Endothelial cell of umbilical vein (primary cell): ENCODE data around the gene ZNF319. TPM values are rescaled to one million over a fixed set of nuclear protein-coding genes. Genes with fewer than 3 reads are reported as not detected.

ENCODE experiments used
- BruUV-seq: library from RNA; stranded (reverse); fragments of 400-500 nt; replicated peaks from 2 replicates; lab custom pipeline; 2021; lab: Mats Ljungman, UMichigan
- CTCF ChIA-PET: fragments of 300-600, 350-600 bp; sonication (Branson Sonifier 250); formaldehyde crosslinking; loops from one replicate; lab custom pipeline; 2021; ENCODE audit warnings: antibody characterized with exemption, inconsistent platforms; lab: Charles Lee
- POLR2A ChIA-PET: fragments of 300-600, 350-600 bp; sonication (Branson Sonifier 250); formaldehyde crosslinking; loops from one replicate; lab custom pipeline; 2021; ENCODE audit warnings: antibody characterized with exemption, inconsistent platforms; lab: Charles Lee
- DNase-seq: peaks from one replicate; pipeline ENCODE4 v3.0.0-alpha.2; 2011; ENCODE audit warnings: low read depth, low spot score
- FAIRE-seq: peaks from 2 replicates; lab custom pipeline; 2011; peaks lifted over from hg19 to GRCh38; lab: Jason Lieb, UNC
- H2AFZ ChIP-seq: 2 replicates; pipeline ENCODE4 v1.6.0; 2012; ENCODE audit warnings: low read depth, low read length, control low read depth, inconsistent platforms
- H3K27ac ChIP-seq: 2 replicates; pipeline ENCODE4 v1.5.1; 2011; ENCODE audit warnings: low read depth, mild to moderate bottlenecking, control low read depth, low read length, moderate library complexity; ENCODE audit not compliant: insufficient read depth
- H3K27me3 ChIP-seq, 2 experiments: 2 replicates each; pipeline versions ENCODE4 v1.6.0 to v1.6.1; 2011; ENCODE audit warnings: low read length in 2 of 2, mixed read lengths in 1 of 2; ENCODE audit not compliant: control insufficient read depth in 2 of 2, insufficient read depth in 2 of 2
- H3K36me3 ChIP-seq, 2 experiments: 2 replicates in 1 of 2; 3 replicates in 1 of 2; pipeline ENCODE4 v1.5.1; 2011; ENCODE audit warnings: low read length in 2 of 2, mild to moderate bottlenecking in 1 of 2, moderate library complexity in 1 of 2; ENCODE audit not compliant: control insufficient read depth in 2 of 2, insufficient read depth in 2 of 2; ENCODE audit errors: extremely low read depth in 1 of 2
- H3K4me1 ChIP-seq: 3 replicates; pipeline ENCODE4 v1.5.1; 2011; ENCODE audit warnings: mild to moderate bottlenecking, low read length; ENCODE audit not compliant: control insufficient read depth, insufficient read depth; ENCODE audit errors: extremely low read depth
- H3K4me2 ChIP-seq: 2 replicates; pipeline ENCODE4 v1.6.1; 2011; ENCODE audit warnings: low read length, control low read depth, mixed read lengths; ENCODE audit not compliant: insufficient read depth
- H3K4me3 ChIP-seq, 3 experiments: fragments of 200-600 bp in 1 of 3; sonication (generic), shearing (Covaris generic) in 1 of 3; replicated peaks in 1 of 3; 2 replicates each; pipeline ENCODE4 v1.5.1; 2011 to 2016; ENCODE audit warnings: control low read depth in 3 of 3, low read length in 3 of 3, mild to moderate bottlenecking in 2 of 3, inconsistent platforms in 1 of 3, low read depth in 1 of 3, moderate library complexity in 1 of 3; ENCODE audit not compliant: insufficient read depth in 1 of 3
- H3K79me2 ChIP-seq: 2 replicates; pipeline ENCODE4 v1.6.0; 2012; ENCODE audit warnings: low read length, inconsistent platforms; ENCODE audit not compliant: control insufficient read depth, insufficient read depth
- H3K9ac ChIP-seq: replicated peaks from 2 replicates; pipeline ENCODE3; 2011; ENCODE audit warnings: low read length, control low read depth; ENCODE audit not compliant: insufficient read depth; ENCODE audit errors: extremely low read depth
- H3K9me1 ChIP-seq: replicated peaks from 3 replicates; pipeline ENCODE4 v1.6.0; 2011; ENCODE audit warnings: mild to moderate bottlenecking, low read length; ENCODE audit not compliant: control insufficient read depth, insufficient read depth; ENCODE audit errors: extremely low read depth
- H3K9me3 ChIP-seq: replicated peaks from 2 replicates; pipeline ENCODE4 v1.5.1; 2012; ENCODE audit warnings: low read length, inconsistent platforms; ENCODE audit not compliant: control insufficient read depth, insufficient read depth
- H4K20me1 ChIP-seq: replicated peaks from 2 replicates; pipeline ENCODE3; 2011; ENCODE audit warnings: mild to moderate bottlenecking, low read length; ENCODE audit not compliant: control insufficient read depth, insufficient read depth; ENCODE audit errors: extremely low read depth
- CTCF ChIP-seq, 2 donors: IDR thresholded peaks; 1 replicate in 1 of 2; 2 replicates in 1 of 2; pipeline ENCODE4 v1.5.1; 2011; ENCODE audit warnings: low read length in 2 of 2, mild to moderate bottlenecking in 2 of 2, moderate library complexity in 2 of 2, control low read depth in 1 of 2, inconsistent platforms in 1 of 2, low read depth in 1 of 2; ENCODE audit not compliant: insufficient read depth in 1 of 2; ENCODE audit errors: extremely low read depth in 1 of 2
- EZH2 ChIP-seq: IDR thresholded peaks from 2 replicates; pipeline ENCODE4 v1.6.1; 2012; ENCODE audit warnings: borderline replicate concordance, low read depth, mild to moderate bottlenecking, moderate library complexity, low read length, inconsistent platforms; ENCODE audit not compliant: severe bottlenecking
- FOS ChIP-seq: IDR thresholded peaks from 2 replicates; pipeline ENCODE4 v1.6.1; 2011; ENCODE audit warnings: mild to moderate bottlenecking, low read length, moderate library complexity, borderline replicate concordance; ENCODE audit not compliant: insufficient read depth
- GATA2 ChIP-seq: IDR thresholded peaks from 2 replicates; pipeline ENCODE4 v1.7.0; 2011; ENCODE audit warnings: low read depth, mild to moderate bottlenecking, moderate library complexity, mixed read lengths, low read length; ENCODE audit not compliant: insufficient read length, insufficient read depth
- JUN ChIP-seq: IDR thresholded peaks from 2 replicates; pipeline ENCODE4 v1.6.1; 2011; ENCODE audit warnings: borderline replicate concordance, low read depth; ENCODE audit not compliant: insufficient read length, insufficient read depth
- MAX ChIP-seq: IDR thresholded peaks from 2 replicates; pipeline ENCODE4 v1.6.1; 2011; ENCODE audit not compliant: insufficient read depth, insufficient read length
- MYC ChIP-seq: IDR thresholded peaks from one replicate; pipeline ENCODE4 v1.6.1; 2011; ENCODE audit warnings: mild to moderate bottlenecking, low read depth, low read length
- POLR2A ChIP-seq: IDR thresholded peaks from 2 replicates; pipeline ENCODE4 v1.6.1; 2012; ENCODE audit warnings: low read depth, mild to moderate bottlenecking, control low read depth, low read length
- POLR2AphosphoS5 ChIP-seq: IDR thresholded peaks from 2 replicates; pipeline ENCODE4 v1.6.1; 2012; ENCODE audit warnings: low read depth, mild to moderate bottlenecking, control low read depth, low read length, moderate library complexity; ENCODE audit not compliant: insufficient read depth
- dilution Hi-C: fragments of 300-500 bp; cut with MboI; formaldehyde crosslinking; loops from one replicate; pipeline ENCODE4 v1.15.0; 2019; ENCODE audit warnings: low sequenced_read_pairs; ENCODE audit not compliant: extremely low pct_ligation_motif_present
- intact Hi-C: fragments of 100-400 bp; cut with micrococcal nuclease; formaldehyde crosslinking; loops from one replicate; pipeline ENCODE4 v1.10.0; 2022
- polyA plus RNA-seq, 4 experiments: library from polyadenylated mRNA; depleted of rRNA in 3 of 4; stranded (reverse) in 3 of 4; unstranded in 1 of 4; fragments of >200 nt; gene quantifications; 2 replicates each; pipeline versions ENCODE4 v1.2.1 to v1.2.3, GENCODE V29; 2011 to 2012; ENCODE audit warnings: missing spikeins in 1 of 4
- total RNA-seq: library from RNA; stranded (reverse); gene quantifications from 2 replicates; pipeline ENCODE4 v1.2.3, GENCODE V29; 2021

ZNF319 gene
- total and polyA plus RNA-seq, 2 donors (not counting 3 experiments of a cell fraction or from before 2014, with no cell fraction given) = 5.4 to 9.9 TPM

GRCh38 chr16:57952909-57953308, 47.6 kb downstream of the ZNF319 start:
- BruUV-seq = no TSS peak

More at GRCh38 chr16:57952909-57953308, 47.6 kb downstream of the ZNF319 start:
- no peaks in the 10 kb centered on the region for H3K9me3 ChIP-seq
- DNase-seq = no peak
- TF ChIP-seq POLR2A (no peak), FOS (no peak), EZH2 (no peak), MAX (no peak), CTCF (IDR thresholded peaks at IDR 0.05; ENCODE audit: extremely low read depth in 1 of 2, insufficient read depth in 1 of 2, low read depth in 1 of 2, low read length in 2 of 2) (no peak), GATA2 (no peak), POLR2AphosphoS5 (no peak), JUN (no peak), MYC (no peak)
- no peak overlapping the region for H2AFZ ChIP-seq
- no peak overlapping the region for H3K4me3 ChIP-seq
- H3K9me1 ChIP-seq = no peaks in the 10 kb centered on the region
- H3K27ac ChIP-seq = no peak overlapping the region
- no peak overlapping the region for H3K9ac ChIP-seq
- dilution Hi-C loops = no loop called here
- no peaks in the 10 kb centered on the region for H3K36me3 ChIP-seq
- intact Hi-C loops = no loop called here
- POLR2A ChIA-PET = no interaction called here
- no peak for FAIRE-seq
- H3K27me3 ChIP-seq = no peaks in the 10 kb centered on the region
- H3K4me2 ChIP-seq = no peak overlapping the region
- H4K20me1 ChIP-seq = no peaks in the 10 kb centered on the region
- H3K4me1 ChIP-seq = no peaks in the 10 kb centered on the region
- CTCF ChIA-PET = interaction anchor here (1.7 kb wide), 1 partner anchor 230 kb away, joined by 4 read pairs; no protein-coding TSS in a partner anchor
- no peaks in the 10 kb centered on the region for H3K79me2 ChIP-seq
